OCI-LY1 (cell line): Measurements from ENCODE around the gene CDKN2B.

Experiments used
- H2AFZ ChIP-seq: fragments of 200-600 bp; sonication (generic), shearing (Covaris generic); 2 replicates; pipeline ENCODE4 v1.6.0; 2014; ENCODE audit warnings: antibody characterized with exemption, mild to moderate bottlenecking, low read length
- H3F3A ChIP-seq: fragments of 200-600 bp; sonication (generic), shearing (Covaris generic); 2 replicates; pipeline ENCODE4 v1.6.0; 2014; ENCODE audit warnings: mild to moderate bottlenecking, antibody characterized with exemption, low read length, moderate library complexity; ENCODE audit not compliant: insufficient read depth
- H3K27ac ChIP-seq: fragments of 200-600 bp; sonication (generic); 2 replicates; pipeline ENCODE4 v1.5.1; 2014; ENCODE audit warnings: low read length, mixed run types, mild to moderate bottlenecking, low read depth; ENCODE audit not compliant: poor library complexity, severe bottlenecking
- H3K27me3 ChIP-seq: fragments of 200-600 bp; sonication (generic); 2 replicates; pipeline ENCODE4 v1.6.0; 2014; ENCODE audit warnings: antibody characterized with exemption, mild to moderate bottlenecking, low read length, moderate library complexity; ENCODE audit not compliant: insufficient read depth
- H3K36me3 ChIP-seq: fragments of 200-600 bp; sonication (generic); 2 replicates; pipeline ENCODE4 v1.6.1; 2014; ENCODE audit warnings: mild to moderate bottlenecking, antibody characterized with exemption, low read length, moderate library complexity, mixed read lengths; ENCODE audit not compliant: insufficient read depth
- H3K4me1 ChIP-seq: fragments of 200-600 bp; sonication (generic); 2 replicates; pipeline ENCODE4 v1.5.1; 2014; ENCODE audit warnings: mild to moderate bottlenecking, low read length, moderate library complexity; ENCODE audit not compliant: insufficient read depth, severe bottlenecking
- H3K4me2 ChIP-seq: fragments of 200-600 bp; sonication (generic), shearing (Covaris generic); 2 replicates; pipeline ENCODE4 v1.6.1; 2014; ENCODE audit warnings: low read length
- H3K4me3 ChIP-seq: fragments of 200-600 bp; sonication (generic); 2 replicates; pipeline ENCODE4 v1.5.1; 2014; ENCODE audit warnings: low read length, low read depth, mild to moderate bottlenecking, mixed read lengths; ENCODE audit not compliant: poor library complexity, severe bottlenecking
- H3K79me2 ChIP-seq: fragments of 200-600 bp; shearing (Covaris generic); 2 replicates; pipeline ENCODE4 v1.6.1; 2016; ENCODE audit warnings: mixed run types, low read length, mixed read lengths; ENCODE audit not compliant: insufficient read depth
- H3K9ac ChIP-seq: fragments of 200-600 bp; sonication (generic), shearing (Covaris generic); 2 replicates; pipeline ENCODE4 v1.6.1; 2014; ENCODE audit warnings: mild to moderate bottlenecking, low read length, mixed read lengths
- H3K9me2 ChIP-seq: fragments of 200-600 bp; sonication (generic), shearing (Covaris generic); 2 replicates; pipeline ENCODE4 v1.6.1; 2014; ENCODE audit warnings: low read depth, mild to moderate bottlenecking, low read length, mixed read lengths
- H3K9me3 ChIP-seq: fragments of 200-600 bp; shearing (Covaris generic); 2 replicates; pipeline ENCODE4 v1.6.1; 2014; ENCODE audit warnings: low read length, mixed read lengths
- H4K20me1 ChIP-seq: fragments of 200-600 bp; sonication (generic), shearing (Covaris generic); 2 replicates; pipeline ENCODE4 v1.6.0; 2016; ENCODE audit warnings: mild to moderate bottlenecking, low read length; ENCODE audit not compliant: insufficient read depth
- EZH2 ChIP-seq: fragments of 200-600 bp; sonication (generic), shearing (Covaris generic); IDR thresholded peaks from 2 replicates; pipeline ENCODE4 v1.8.0; 2017; ENCODE audit warnings: borderline replicate concordance, mixed run types, mild to moderate bottlenecking, antibody characterized with exemption, low read length, moderate library complexity, mixed read lengths
- TF ChIP-seq, protein P1 (sequence below): fragments of 200-600 bp; sonication (generic), shearing (Covaris generic); IDR thresholded peaks from 2 replicates; pipeline ENCODE4 v1.5.1; 2017; ENCODE audit warnings: mild to moderate bottlenecking, antibody characterized with exemption, low read length, moderate library complexity, mixed read lengths

Gene CDKN2B

DNA sequence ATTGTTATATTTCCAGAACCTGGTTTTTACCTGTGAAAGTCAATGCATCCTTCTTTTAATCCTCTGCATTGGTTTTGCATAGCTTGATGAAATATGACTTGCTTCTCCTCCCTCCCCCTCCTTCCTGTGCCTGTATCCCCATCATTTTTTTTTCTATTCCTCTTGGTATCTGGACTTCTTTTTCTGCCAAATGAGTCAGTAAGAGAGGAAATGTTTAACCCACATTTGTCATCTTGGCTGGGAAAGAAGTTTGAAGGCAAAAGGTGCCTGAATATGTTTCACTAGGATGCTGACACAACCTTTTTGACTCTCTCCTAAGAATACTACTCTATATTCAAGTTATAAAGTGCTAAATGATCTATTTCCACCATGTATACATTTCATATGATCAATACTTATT lies 35.5 kb upstream of the CDKN2B start:
- Histone ChIP-seq H3K9me3 (no peaks in the 10 kb centered on the region), H3K4me2 (no peak overlapping the region), H3F3A (no peaks in the 10 kb centered on the region), H4K20me1 (no peaks in the 10 kb centered on the region), H2AFZ (no peak overlapping the region), H3K36me3 (no peaks in the 10 kb centered on the region), H3K27ac (no peak overlapping the region), H3K4me3 (no peak overlapping the region), H3K79me2 (no peaks in the 10 kb centered on the region), H3K9me2 (no peaks in the 10 kb centered on the region), H3K27me3 (no peaks in the 10 kb centered on the region), H3K4me1 (no peaks in the 10 kb centered on the region), H3K9ac (no peak overlapping the region)
- TF ChIP-seq EZH2 = no peak
- TF ChIP-seq, protein P1, sequence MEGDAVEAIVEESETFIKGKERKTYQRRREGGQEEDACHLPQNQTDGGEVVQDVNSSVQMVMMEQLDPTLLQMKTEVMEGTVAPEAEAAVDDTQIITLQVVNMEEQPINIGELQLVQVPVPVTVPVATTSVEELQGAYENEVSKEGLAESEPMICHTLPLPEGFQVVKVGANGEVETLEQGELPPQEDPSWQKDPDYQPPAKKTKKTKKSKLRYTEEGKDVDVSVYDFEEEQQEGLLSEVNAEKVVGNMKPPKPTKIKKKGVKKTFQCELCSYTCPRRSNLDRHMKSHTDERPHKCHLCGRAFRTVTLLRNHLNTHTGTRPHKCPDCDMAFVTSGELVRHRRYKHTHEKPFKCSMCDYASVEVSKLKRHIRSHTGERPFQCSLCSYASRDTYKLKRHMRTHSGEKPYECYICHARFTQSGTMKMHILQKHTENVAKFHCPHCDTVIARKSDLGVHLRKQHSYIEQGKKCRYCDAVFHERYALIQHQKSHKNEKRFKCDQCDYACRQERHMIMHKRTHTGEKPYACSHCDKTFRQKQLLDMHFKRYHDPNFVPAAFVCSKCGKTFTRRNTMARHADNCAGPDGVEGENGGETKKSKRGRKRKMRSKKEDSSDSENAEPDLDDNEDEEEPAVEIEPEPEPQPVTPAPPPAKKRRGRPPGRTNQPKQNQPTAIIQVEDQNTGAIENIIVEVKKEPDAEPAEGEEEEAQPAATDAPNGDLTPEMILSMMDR = no peak

DNA sequence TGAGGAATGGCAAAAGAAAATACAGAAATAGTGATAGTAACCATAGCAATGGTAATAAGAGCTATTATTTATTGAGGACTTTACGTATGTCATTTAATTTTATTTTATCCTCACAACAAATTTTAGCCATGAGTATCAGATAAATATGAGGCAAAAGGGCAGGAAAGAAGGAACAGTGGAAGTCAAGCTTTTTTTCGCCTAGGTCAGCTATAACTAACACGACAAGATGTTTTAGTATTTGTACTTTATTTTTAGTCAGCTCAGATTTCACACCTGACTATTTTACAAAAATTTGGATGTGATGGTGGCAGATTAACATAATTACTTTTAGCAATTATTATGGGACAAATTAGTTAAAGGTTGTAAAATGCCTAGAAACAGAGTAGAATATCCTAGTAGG lies 34.8 kb upstream of the CDKN2B start:
- H4K20me1 ChIP-seq = no peaks in the 10 kb centered on the region
- H2AFZ ChIP-seq = no peak overlapping the region
- H3K79me2 ChIP-seq = no peaks in the 10 kb centered on the region
- H3F3A ChIP-seq = no peaks in the 10 kb centered on the region
- H3K4me3 ChIP-seq = no peak overlapping the region
- no peaks in the 10 kb centered on the region for H3K9me3 ChIP-seq
- H3K4me1 ChIP-seq = no peaks in the 10 kb centered on the region
- H3K36me3 ChIP-seq = no peaks in the 10 kb centered on the region
- no peak overlapping the region for H3K27ac ChIP-seq
- no peak overlapping the region for H3K9ac ChIP-seq
- H3K27me3 ChIP-seq = no peaks in the 10 kb centered on the region
- H3K9me2 ChIP-seq = no peaks in the 10 kb centered on the region
- no peak overlapping the region for H3K4me2 ChIP-seq
- TF ChIP-seq, protein P1 = no peak
- no peak for TF ChIP-seq EZH2

DNA sequence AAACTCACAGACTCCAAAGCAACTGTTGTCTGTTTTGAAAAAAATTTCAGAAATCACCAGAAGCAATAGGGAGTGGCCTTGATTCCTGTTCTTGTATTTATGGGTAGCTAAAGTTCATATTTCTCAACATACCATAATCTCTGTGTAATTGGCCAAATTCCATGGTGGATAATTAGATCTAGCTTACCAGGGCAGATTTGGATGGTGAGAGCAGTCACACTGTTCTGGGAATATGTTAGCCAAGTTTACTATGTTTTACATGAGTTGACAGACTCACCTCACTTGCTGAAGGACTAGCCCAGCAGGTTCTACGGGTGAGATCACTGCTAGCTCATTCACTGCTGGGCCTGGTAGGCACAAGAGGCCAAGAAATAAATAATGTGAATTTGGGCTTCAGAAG lies 32.7 kb upstream of the CDKN2B start:
- no peaks in the 10 kb centered on the region for H3F3A ChIP-seq
- H3K9ac ChIP-seq = no peak overlapping the region
- H3K4me1 ChIP-seq = peaks cover 13% of the 10 kb centered on the region
- H3K4me2 ChIP-seq = no peak overlapping the region
- H4K20me1 ChIP-seq = no peaks in the 10 kb centered on the region
- TF ChIP-seq, protein P1 = no peak
- TF ChIP-seq EZH2 = no peak
- no peak overlapping the region for H3K27ac ChIP-seq
- H3K27me3 ChIP-seq = no peaks in the 10 kb centered on the region
- no peaks in the 10 kb centered on the region for H3K36me3 ChIP-seq
- no peak overlapping the region for H3K4me3 ChIP-seq
- no peaks in the 10 kb centered on the region for H3K9me2 ChIP-seq
- H3K9me3 ChIP-seq = no peaks in the 10 kb centered on the region
- no peaks in the 10 kb centered on the region for H3K79me2 ChIP-seq
- H2AFZ ChIP-seq = no peak overlapping the region
